HG02870 (cell line): ENCODE measurements around the gene IL3RA.
"Not testable (repeated sequence)": the region's sequence is repeated elsewhere in the genome, so short reads cannot be mapped to it uniquely, and the experiment has no call there.

ENCODE experiments used
- ATAC-seq: cut with Tn5 transposase; IDR thresholded peaks from one replicate; pipeline ENCODE4 v1.9.1; 2021; ENCODE audit warnings: mild to moderate bottlenecking, moderate library complexity; ENCODE audit not compliant: unreplicated experiment

IL3RA gene

GRCh38 chrX:1327651-1328304 lies 8.8 kb upstream of the IL3RA start:
- ATAC-seq, result peak; percentile 44

DNA sequence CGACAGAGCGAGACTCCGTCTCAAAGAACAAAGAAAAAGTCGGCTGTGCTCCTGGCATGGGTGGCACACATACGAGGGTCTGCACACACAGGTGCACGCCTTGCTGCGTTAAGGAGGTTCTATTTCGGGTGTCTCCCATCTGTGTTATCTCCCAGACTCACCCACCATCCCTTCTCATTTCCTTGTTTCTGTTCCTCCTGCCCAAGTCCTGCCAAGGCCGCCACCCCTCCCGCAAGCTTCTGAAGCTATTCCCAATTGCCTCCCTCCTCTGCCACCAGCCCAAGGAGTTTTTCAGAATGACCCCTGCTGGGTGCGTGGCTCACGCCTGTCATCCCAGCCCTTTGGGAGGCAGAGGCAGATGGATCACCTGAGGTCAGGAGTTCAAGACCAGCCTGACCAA lies 6.0 kb upstream of the IL3RA start:
- ATAC-seq, result no peak

DNA sequence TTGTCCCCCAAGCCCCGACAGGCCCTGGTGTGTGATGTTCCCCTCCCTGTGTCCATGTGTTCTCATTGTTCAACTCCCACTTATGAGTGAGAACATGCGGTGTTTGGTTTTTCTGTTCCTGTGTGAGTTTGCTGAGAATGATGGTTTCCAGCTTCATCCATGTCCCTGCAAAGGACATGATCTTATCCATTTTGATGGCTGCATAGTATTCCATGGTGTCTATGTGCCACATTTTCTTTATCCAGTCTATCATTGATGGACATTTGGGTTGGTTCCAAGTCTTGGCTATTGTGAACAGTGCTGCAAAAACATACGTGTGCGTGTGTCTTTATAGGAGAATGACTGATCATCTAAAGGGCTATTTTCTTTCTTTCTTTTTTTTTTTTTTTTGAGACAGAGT lies 4.2 kb upstream of the IL3RA start:
- ATAC-seq, result not testable (repeated sequence)

GRCh38 chrX:1334854-1335253 lies 1.7 kb upstream of the IL3RA start:
- ATAC-seq, result no peak

GRCh38 chrX:1336948-1337779 lies 579 bp downstream of the IL3RA start:
- ATAC-seq, result peak; percentile 18

DNA sequence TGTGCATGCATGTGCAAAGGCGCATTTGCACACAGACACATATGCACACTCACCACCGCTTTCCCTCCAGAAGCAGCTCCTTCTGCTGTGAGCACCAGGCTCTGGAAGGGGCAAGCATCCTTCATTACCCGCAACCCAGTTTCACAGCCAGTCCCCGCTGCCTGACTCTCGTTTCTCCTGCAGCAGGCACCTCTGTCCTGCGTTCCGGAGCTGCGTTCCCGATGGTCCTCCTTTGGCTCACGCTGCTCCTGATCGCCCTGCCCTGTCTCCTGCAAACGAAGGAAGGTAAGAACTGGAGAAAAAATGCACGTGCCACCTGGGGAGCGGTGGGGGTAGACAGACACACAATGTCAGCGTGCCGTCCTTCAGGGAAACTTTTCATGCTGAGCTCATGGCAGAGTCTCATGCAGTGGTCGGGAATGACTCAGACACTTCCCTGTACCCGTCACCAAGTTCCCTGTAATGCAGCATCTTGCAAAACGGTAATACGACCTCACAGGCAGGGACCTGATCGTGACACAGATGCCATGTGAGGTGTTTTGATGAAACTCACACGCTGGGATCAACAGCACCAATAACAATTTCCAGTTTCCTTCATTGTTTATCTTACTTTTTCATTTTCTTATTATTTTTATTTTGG lies 5.1 kb downstream of the IL3RA start:
- no peak for ATAC-seq

DNA sequence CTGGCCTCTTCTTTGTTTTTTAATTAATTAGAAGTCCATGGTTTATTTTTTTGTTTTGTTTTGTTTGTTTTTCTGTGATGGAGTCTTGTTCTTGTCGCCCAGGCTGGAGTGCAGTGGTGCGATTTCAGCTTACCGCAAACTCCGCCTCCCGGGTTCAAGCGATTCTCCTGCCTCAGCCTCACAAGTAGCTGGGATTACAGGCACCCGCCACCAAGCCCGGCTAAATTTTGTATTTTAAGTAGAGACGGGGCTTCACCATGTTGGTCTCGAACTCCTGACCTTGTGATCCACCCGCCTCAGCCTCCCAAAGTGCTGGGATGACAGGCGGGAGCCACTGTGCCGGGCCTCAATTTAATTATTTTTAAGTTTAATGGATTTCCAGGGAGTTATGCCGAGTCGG lies 13.0 kb downstream of the IL3RA start:
- not testable (repeated sequence) for ATAC-seq

DNA sequence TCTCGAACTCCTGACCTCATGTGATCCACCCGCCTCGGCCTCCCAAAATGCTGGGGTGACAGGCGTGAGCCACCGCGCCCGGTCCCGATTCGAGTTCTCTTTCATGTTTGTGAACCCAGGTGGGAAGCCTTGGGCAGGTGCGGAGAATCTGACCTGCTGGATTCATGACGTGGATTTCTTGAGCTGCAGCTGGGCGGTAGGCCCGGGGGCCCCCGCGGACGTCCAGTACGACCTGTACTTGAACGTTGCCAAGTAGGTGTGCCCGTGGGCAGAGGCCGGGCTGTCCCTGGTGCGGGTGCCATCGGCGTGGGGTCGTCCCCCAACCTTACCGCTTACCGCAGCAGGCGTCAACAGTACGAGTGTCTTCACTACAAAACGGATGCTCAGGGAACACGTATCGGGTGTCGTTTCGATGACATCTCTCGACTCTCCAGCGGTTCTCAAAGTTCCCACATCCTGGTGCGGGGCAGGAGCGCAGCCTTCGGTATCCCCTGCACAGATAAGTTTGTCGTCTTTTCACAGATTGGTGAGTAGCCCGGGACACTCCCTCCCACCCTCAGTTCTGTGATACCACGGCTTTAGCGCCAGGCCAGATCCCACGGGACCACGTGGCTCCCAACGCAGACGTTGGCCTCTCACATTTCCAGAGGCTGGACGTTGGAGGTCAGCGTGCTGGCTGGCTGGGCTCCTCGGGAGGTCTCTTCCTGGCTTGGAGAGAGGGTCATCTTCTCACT lies 15.6 kb downstream of the IL3RA start:
- ATAC-seq, result no peak

DNA sequence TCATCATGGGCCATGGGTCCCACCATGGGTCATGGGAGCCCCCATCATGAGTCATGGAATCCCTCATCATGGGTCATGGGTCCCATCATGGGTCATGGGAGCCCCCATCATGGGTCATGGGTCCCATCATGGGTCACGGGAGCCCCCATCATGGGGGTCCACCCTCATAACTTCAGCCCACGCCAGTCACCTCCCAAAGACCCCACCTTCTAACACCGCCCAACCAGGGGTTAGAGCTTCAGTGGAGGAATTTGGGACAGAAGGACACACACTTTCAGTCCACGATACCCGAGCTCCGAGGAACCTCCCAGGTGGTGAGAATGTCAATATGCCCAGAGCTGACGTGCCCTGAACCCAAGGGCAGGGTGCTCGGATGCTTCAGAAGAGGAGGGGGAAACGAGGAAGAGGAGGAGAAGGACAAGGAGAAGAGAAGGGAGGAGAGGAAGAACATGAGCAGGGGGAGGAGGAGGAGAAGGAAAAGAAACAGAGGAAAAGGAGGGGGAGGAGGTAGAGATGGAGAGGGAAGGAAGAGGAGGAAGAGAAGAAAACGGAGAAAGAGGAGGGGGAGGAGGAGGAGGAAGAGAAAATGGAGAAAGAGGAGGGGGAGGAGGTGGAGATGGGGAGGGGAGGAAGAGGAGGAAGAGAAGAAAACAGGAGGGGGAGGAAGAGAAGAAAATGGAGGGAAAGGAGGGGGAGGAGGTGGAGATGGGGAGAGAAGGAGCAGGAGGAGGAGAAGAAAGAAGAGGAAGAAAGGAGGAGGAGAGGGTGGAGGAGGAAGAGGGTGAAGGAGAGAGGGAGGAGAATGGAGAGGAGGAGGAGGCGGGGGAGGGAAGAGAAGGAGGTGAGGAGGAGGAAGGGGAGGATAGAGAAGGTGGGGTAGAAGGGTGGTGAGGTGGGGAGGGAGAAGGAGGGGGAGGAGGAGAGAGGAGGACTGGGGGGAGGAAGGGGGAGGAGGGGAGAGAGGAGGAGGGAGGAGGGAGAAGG lies 17.7 kb downstream of the IL3RA start:
- ATAC-seq, result no peak

DNA sequence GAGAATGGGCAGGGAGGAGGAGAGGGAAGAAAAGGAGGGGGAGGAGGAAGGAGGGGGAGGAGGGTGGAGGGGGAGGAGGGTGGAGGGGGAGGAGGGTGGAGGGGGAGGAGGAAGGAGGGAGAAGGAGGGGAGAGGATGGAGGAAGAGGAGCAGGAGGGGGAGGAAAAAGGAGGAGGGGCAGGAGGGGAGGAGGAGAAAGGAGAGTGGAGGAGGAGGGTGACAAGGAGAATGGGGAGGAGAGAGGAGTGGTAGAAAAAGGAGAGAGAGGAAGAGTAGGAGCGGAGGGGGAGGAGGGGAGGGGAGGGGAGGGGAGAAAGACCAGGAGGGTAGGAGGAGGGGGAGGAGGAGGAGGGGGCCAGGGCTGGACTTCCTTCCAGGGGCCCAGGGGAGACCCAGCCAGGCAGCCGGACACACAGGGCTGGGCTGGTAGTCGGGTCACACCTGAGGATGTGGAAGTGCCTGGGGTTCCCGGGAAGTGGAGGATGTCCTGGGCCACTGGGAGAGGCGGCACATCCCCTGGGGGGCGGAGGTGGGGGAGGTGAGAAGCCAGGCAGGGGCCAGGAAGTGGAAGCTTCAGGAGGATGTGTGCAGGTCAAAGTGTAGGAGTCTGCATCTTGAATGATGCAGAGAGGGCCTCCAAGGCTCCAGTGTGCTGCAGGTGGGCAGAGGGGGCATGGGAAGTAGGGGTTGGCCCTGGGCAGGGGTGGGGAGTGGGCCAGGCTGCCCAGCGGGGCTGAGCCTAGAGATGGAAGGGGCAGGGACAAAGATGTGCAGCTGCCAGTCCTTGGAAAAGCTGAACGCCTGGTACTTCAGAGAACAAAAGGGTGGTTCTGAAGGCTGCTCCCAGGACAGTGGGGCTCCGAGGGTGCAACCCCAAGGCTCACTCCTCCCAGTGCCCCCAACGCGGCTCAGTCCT lies 18.8 kb downstream of the IL3RA start:
- ATAC-seq, result no peak

DNA sequence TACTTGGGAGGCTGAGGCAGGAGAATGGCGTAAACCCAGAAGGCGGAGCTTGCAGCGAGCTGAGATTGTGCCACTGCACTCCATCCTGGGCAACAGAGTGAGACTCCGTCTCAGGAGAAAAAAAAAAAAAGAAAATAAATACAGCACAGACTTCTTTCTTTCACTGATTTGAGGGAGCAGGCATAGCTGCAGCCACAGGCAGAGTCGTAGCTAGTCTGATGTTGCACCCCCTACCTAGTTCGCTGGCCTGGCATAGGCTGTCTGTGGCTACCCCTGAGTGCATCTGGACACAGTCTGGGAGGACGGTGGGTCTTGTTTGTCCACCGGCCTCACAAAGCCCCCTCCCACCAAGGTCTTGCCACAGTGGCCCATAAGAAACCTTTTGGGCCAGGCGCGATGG lies 21.4 kb downstream of the IL3RA start:
- no peak for ATAC-seq

DNA sequence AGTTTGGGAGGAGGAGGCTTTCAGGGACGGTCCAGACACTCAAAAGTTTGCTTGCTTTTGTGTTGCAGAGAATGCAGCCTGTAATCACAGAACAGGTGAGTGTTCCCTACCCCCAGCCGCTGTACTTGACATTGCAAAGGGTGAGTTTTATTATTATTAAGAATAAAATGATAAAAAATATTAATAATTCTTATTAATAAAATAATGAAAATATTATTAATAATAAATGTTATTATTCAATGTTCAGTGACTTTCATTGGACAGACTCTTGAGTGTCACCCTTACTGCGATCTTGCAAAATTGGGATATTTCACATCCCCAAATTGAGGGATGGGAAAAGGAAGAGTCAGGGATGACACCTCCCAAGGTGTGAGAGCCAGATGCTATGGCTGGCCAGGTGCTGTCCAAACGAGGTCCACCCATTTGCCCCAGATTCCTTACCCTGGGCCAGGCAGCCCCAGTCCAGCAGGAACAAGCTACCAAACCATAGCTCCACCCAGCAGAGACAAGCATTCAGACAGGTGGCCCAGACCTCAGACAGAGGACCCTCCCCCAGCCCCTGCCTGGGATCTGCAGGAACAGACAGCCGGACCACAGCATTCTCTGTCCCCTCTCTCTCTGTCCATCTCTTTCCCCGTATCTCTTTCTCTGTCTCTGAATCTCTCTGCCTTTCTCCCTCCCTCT lies 22.4 kb downstream of the IL3RA start:
- no peak for ATAC-seq

- ATAC-seq, result no peak
These were observed 22.9 kb downstream of the IL3RA start for GRCh38 chrX:1359477-1359873.

DNA sequence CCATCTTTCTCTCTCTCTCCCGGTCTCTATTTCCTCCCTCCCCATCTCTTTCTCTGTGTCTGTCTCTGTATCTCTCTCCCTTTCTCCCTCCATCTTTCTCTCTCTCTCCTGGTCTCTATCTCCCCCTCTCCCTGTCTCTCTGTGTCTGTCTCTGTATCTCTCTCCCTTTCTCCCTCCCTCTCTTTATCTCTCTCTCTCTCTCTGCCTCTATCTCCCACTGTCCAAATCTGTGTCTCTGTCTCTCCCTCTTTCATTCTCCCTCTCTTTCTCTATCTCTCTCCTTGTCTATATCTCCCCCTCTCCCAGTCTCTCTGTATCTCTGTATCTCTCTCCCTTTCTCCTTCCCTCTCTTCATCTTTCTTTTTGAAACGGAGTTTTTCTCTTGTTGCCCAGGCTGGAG lies 23.6 kb downstream of the IL3RA start:
- ATAC-seq, result no peak

DNA sequence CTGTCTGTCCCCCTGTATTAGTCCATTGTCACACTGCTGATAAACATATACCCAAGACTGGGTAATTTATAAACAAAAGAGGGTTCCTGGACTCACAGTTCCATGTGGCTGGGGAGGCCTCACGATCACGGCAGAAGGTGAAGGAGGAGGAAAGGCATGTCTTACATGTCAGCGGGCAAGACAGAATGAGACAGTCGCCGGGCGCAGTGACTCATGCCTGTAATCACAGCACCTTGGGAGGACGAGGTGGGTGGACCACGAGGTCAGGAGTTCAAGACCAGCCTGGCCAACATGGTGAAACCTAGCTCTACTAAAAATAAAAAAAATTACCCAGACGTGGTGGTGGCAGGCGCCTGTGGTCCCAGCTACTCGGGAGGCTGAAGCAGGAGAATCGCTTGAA lies 24.7 kb downstream of the IL3RA start:
- no peak for ATAC-seq

GRCh38 chrX:1361910-1362309 lies 25.3 kb downstream of the IL3RA start:
- ATAC-seq, result no peak

DNA sequence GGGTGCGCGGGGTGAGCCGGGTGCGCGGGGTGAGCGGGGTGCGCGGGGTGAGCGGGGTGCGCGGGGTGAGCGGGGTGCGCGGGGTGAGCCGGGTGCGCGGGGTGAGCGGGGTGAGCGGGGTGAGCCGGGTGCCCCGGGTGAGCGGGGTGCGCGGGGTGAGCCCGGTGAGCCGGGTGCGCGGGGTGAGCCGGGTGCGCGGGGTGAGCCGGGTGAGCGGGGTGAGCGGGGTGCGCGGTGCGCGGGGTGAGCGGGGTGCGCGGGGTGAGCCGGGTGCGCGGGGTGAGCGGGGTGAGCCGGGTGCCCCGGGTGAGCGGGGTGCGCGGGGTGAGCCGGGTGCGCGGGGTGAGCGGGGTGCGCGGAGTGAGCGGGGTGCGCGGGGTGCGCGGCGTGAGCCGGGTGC lies 29.8 kb downstream of the IL3RA start:
- ATAC-seq, result not testable (repeated sequence)

DNA sequence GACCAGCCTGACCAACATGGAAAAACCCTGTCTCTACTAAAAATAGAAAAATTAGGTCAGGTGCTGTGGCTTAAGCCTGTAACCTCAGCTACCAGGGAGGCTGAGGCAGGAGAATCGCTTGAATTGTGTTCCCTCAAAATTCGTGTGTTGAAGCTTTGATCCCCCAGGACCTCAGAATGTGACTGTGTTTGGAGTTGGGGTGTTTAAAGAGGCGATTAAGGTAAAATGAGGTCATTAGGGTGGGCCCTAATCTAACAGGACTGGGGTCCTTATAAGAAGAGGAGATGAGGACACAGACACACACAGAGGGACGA lies 31.8 kb downstream of the IL3RA start:
- ATAC-seq, result no peak

GRCh38 chrX:1378306-1378759 lies 41.7 kb downstream of the IL3RA start:
- ATAC-seq, result no peak
